ENCODE measurements around the gene ZDHHC18.

ZDHHC18 gene

DNA sequence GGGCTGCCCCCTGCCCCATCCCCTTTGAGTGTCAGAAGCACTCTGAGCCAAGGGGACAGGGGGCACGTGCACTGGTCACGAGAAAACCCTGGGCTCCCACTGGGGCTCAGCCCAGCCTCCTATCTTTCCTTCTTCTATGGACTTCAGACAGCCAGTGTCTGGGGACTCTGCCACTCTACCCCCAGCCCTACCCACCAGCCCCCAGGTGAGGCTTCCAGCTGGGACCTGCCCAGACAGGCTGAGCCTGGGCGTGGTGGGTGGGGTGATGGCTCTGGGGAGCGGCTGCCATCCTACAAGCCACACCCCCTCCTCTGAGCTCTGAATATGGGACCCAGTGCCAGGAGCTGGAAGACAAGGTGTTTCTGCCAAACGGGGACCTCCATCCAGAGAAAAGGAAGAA, 28.4 kb downstream of the ZDHHC18 start:
- FAIRE-seq (no peak), DNase-seq (ENCODE audit: insufficient read length) (no peak)
- TF ChIP-seq POLR2A (IDR thresholded peaks at IDR 0.05; ENCODE audit: low read depth, low read length): no peak

DNA sequence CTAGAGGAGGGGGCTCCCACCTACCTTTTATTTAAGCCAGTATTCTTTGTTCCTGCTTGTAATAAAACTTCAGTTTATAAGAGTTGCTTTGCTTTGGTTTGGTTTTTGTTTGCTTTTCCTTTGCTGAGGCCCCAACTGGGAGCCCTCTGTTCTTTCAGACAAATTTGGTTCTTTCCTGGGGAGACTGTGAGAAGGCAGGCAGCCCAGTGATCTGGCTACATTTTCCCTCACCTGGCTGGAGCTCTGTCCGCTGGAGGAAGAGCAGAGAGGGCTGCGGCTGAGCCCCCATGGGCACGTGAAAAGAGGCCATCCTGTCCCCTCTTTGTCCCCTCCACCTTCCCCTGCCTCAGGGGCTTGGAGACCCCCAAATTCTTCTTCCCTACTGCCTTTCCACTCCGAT, 29.1 kb downstream of the ZDHHC18 start:
- TF ChIP-seq TAF1 (IDR thresholded peaks at IDR 0.05; ENCODE audit: borderline replicate concordance, low read depth, low read length) (no peak), POLR2AphosphoS5 (IDR thresholded peaks at IDR 0.05; ENCODE audit: low read depth, low read length) (no peak), POLR2A (IDR thresholded peaks at IDR 0.05; ENCODE audit: low read depth, low read length) (no peak; the same call in 1 of the 2 replicates)
- no peak for DNase-seq (ENCODE audit: insufficient read length)
- FAIRE-seq: no peak

DNA sequence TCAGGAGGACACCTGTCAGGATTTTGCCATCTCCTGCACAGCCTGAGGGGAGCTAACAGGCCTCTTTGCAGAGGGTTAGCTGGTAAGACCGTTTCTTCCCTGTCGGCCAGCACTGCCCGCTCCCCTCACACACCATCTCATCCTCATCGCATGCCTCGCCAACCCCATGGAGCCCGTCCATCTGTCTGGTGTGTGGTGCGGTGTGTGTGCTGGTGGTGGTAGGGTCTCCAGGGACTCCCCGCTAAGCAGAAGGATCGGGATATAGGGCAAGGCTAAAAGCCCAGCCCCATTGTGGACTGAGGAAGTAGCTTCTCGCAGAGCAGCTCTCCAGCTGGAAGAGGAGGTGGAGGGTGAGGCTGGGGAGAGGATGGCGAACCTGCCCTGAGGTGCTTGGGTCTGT, 29.7 kb downstream of the ZDHHC18 start:
- DNase-seq (ENCODE audit: insufficient read length) (no peak), FAIRE-seq (no peak)
- TF ChIP-seq POLR2AphosphoS5 (IDR thresholded peaks at IDR 0.05; ENCODE audit: low read depth, low read length) (no peak), TAF1 (IDR thresholded peaks at IDR 0.05; ENCODE audit: borderline replicate concordance, low read depth, low read length) (no peak), POLR2A (IDR thresholded peaks at IDR 0.05; ENCODE audit: low read depth, low read length) (no peak)

DNA sequence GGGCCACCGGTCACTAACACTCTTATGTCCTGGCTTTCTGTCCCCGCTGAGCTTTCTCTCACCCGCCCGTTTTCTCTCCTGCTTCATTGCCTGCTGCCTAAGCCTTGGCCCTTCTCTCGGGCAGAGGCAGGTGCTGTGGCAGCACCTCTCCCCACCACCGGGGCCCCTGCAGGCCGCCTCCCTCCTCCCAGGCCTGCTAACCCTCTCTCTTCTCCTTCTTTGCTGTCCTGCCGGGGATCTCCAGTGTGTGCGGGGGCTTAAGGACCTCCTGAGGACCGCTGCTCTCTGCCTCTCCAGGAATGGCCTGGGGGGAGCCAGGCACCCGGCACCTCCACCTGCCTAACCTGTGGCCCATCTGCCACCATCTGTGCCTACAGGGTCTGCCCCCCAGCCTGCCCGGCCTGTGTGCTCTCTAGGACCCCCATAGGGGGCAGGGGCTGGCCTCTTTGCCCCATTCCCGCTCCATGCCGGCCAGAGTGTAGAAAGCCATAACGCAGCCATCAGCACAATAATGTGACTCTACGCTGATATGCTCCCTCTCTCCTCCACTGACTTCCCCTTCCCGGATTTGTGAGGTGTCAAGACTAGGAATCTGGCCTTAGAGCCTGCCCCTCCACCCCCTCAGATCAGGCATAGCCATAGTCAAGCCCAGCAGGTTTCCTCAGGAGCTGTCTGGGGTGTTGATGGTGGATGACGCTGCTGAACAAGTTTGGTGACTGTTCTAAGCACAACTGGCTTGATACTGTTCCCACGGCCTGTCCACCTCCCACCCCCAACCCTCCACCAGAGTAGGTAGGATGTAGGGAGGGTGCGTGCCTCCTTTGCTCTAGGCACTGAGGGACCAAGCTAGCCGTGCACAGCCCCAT, 30.3 kb downstream of the ZDHHC18 start:
- DNase-seq (ENCODE audit: insufficient read length): no peak
- TF ChIP-seq POLR2A (IDR thresholded peaks at IDR 0.05; ENCODE audit: low read depth, low read length): no peak
- TF ChIP-seq POLR2AphosphoS5 (IDR thresholded peaks at IDR 0.05; ENCODE audit: low read depth, low read length): no peak
- TF ChIP-seq TAF1 (IDR thresholded peaks at IDR 0.05; ENCODE audit: borderline replicate concordance, low read depth, low read length): no peak
- FAIRE-seq: no peak

DNA sequence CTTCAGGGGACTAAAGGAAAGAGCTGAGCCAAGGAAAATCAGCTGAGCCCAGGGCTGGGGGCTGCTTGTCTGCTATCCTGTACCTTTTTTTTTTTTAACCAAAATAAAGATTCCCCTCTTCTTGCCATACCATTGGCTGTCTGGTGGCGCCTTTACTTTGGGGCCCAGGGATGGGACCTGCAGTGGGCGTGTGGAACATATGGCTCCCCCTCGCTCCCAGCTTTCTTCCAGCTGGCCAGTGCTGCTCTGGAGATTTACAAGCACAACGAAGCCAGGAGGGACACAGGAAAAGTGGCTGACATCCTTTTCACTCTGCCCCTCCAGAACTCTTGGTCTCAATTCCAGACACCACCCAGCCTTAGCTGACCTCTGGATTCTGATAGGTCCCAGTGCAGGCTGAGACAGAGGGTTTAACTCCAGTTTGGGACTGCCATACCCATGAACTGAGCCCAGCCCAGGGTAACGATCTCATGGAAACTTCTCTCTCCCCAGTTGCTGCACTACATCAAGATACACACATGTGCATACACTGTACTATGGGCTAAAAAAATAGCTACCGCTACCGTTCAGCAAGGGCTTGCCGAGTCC, 31.1 kb downstream of the ZDHHC18 start:
- FAIRE-seq (no peak), DNase-seq (ENCODE audit: insufficient read length) (no peak)
- TF ChIP-seq POLR2A (IDR thresholded peaks at IDR 0.05; ENCODE audit: low read depth, low read length) (no peak), TAF1 (IDR thresholded peaks at IDR 0.05; ENCODE audit: borderline replicate concordance, low read depth, low read length) (no peak), POLR2AphosphoS5 (IDR thresholded peaks at IDR 0.05; ENCODE audit: low read depth, low read length) (no peak)

DNA sequence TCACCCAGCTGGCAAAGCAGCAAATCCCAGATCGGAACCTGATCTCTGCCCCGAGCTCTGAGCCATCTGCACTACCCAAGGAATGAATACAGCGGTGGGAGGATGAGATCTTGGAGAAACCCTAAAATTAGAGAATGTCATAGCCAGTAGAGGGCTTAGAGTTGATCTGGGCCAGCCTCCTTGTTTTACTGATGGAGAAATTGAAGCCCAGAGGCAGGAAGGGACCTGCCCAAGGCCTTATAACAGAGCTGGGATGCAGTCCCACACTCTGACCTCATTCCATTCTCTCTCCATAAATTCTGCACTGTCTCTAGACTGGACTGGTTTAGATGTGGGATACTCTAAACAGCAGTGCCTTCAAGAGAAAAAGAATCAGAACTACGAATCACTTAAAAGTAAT, 31.7 kb downstream of the ZDHHC18 start:
- FAIRE-seq (no peak), DNase-seq (ENCODE audit: insufficient read length) (no peak)
- no peak for TF ChIP-seq POLR2A (IDR thresholded peaks at IDR 0.05; ENCODE audit: low read depth, low read length)
- no peak for TF ChIP-seq POLR2AphosphoS5 (IDR thresholded peaks at IDR 0.05; ENCODE audit: low read depth, low read length)
- TF ChIP-seq TAF1 (IDR thresholded peaks at IDR 0.05; ENCODE audit: borderline replicate concordance, low read depth, low read length): no peak

DNA sequence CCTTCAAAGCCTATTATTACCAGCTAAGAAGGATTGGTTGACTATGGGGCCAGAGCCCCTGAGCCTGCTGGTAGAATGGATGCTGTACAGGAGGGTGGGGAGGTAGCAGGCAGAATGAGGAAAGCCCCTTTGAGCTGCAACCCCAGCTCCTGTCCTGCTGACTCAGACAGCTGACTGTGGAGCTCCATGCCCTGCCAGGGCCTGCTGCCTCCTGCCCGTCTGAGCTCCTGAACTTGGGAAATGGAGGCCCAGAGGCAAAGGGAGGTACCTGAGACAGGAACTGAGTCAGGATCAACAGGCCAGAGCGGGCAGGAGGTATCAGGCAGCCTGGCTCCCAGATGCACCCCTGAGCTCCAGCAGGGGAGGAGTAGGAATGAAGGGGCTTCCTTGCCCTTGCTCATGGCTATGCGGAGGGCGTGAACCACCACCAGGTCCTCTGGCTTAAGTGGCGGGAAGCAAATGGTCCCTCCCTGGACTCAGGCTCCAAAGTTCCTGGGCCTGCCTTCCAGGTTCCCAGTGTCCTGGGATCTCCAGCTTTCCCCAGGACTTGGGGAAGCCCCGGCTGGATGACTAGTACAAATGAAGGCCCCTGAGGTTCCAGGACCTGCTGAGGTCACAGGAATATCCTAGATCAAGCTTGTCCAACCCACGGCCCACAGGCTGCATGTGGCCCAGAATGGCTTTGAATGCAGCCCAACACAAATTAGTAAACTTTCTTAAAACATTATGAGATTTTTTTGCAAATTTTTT, 32.6 kb downstream of the ZDHHC18 start:
- TF ChIP-seq POLR2A (IDR thresholded peaks at IDR 0.05; ENCODE audit: low read depth, low read length): no peak
- TF ChIP-seq TAF1 (IDR thresholded peaks at IDR 0.05; ENCODE audit: borderline replicate concordance, low read depth, low read length): no peak
- no peak for TF ChIP-seq POLR2AphosphoS5 (IDR thresholded peaks at IDR 0.05; ENCODE audit: low read depth, low read length)
- FAIRE-seq (no peak), DNase-seq (ENCODE audit: insufficient read length) (no peak)

DNA sequence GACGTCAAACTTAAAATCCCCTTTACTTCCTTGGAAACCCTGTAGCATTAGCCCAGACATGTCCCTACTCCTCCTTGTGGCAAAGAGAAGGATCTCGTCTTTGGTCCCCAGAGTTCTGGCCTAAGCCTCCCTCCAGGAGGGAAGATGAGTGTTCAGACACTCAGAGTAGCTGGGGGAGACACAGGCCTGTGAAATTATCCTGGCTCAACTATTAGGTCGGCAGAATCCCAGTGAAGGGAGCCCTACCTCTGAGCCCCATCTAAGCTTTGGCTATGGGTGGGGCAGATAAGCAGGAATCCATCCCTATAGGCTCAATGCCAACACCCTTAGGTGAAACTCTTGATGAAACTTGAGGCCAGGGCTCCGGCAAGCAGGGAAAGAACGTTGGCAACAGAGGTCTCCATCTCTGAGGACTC, 34.8 kb downstream of the ZDHHC18 start:
- TF ChIP-seq POLR2A (IDR thresholded peaks at IDR 0.05; ENCODE audit: low read depth, low read length): no peak
- no peak for TF ChIP-seq POLR2AphosphoS5 (IDR thresholded peaks at IDR 0.05; ENCODE audit: low read depth, low read length)
- no peak for TF ChIP-seq TAF1 (IDR thresholded peaks at IDR 0.05; ENCODE audit: borderline replicate concordance, low read depth, low read length)
- no peak for FAIRE-seq
- DNase-seq (ENCODE audit: insufficient read length): no peak

DNA sequence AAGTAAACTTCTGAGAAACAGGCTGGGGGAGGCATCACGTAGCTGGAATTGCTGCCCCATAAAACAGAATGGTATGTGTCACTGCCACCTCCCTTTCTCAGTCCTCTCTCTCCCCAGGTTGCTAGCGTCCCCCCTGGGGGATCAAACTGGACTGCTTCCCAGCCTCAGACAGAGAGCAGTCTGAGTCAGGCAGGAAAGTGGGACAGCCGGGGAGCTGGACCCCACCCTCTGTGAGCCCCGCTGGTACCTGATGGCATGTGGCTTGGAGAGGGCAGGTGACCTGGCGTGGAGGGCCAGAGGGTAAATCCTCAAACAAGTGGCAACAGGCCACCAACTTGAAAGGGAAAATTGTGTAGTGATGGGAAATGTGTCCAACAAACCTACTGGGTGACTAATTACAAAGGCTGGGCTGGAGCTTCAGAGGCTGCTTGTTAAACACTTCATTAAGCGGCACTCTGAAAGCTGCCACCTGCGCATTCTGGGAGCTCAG, 35.4 kb downstream of the ZDHHC18 start:
- no peak for TF ChIP-seq TAF1 (IDR thresholded peaks at IDR 0.05; ENCODE audit: borderline replicate concordance, low read depth, low read length)
- TF ChIP-seq POLR2A (IDR thresholded peaks at IDR 0.05; ENCODE audit: low read depth, low read length): no peak
- TF ChIP-seq POLR2AphosphoS5 (IDR thresholded peaks at IDR 0.05; ENCODE audit: low read depth, low read length): no peak
- DNase-seq (ENCODE audit: insufficient read length): no peak
- no peak for FAIRE-seq

DNA sequence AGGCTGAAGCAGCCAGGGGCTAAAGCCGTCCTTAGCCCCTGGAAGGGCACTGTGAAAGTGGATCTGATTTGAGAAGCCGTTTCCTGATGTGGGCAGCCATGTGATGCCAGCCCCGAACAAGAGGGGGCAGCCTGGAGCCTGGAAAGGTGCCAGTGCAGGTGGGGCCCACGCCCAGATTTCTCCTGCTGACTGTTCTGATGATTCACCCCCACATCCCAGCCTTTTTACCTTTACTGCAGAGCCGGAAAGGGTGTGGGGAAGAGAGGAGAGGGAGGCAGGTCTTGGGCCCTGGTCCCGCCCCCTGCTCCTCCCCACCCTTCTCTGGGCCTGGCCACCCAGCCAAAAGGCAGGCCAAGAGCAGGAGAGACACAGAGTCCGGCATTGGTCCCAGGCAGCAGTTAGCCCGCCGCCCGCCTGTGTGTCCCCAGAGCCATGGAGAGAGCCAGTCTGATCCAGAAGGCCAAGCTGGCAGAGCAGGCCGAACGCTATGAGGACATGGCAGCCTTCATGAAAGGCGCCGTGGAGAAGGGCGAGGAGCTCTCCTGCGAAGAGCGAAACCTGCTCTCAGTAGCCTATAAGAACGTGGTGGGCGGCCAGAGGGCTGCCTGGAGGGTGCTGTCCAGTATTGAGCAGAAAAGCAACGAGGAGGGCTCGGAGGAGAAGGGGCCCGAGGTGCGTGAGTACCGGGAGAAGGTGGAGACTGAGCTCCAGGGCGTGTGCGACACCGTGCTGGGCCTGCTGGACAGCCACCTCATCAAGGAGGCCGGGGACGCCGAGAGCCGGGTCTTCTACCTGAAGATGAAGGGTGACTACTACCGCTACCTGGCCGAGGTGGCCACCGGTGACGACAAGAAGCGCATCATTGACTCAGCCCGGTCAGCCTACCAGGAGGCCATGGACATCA, 36.5 kb downstream of the ZDHHC18 start, which contains the start of gene SFN:
TSS of gene SFN (plus strand) at position 369 of the 904 bp plus-strand sequence. CDS start at position 433, 64 bp downstream.
- peak; percentile 48 for FAIRE-seq
- DNase-seq (ENCODE audit: insufficient read length): no peak

More for the DNA sequence above, 36.5 kb downstream of the ZDHHC18 start, which contains the start of gene SFN:
- TF ChIP-seq TAF1 (IDR thresholded peaks at IDR 0.05; ENCODE audit: borderline replicate concordance, low read depth, low read length) (no peak), POLR2AphosphoS5 (IDR thresholded peaks at IDR 0.05; ENCODE audit: low read depth, low read length) (no peak), POLR2A (IDR thresholded peaks at IDR 0.05; ENCODE audit: low read depth, low read length) (no peak)
